ENCODE measurements around the gene FICD. TPM values are rescaled to one million over a fixed set of nuclear protein-coding genes. Genes with fewer than 3 reads are reported as not detected.
"Not testable (repeated sequence)": the region's sequence is repeated elsewhere in the genome, so short reads cannot be mapped to it uniquely, and the experiment has no call there.

Gene FICD
- total and polyA plus RNA-seq, 2 donors, result 2.1 to 3.7 TPM

- Histone ChIP-seq H3K36me3 (ENCODE audit: control insufficient read depth in 2 of 2, insufficient read depth in 2 of 2, low read length in 1 of 2) (no peaks in the 10 kb centered on the region), H3K4me1 (ENCODE audit: control insufficient read depth in 2 of 2, insufficient read depth in 2 of 2, low read length in 2 of 2) (no peaks in the 10 kb centered on the region), H3K9me3 (ENCODE audit: control insufficient read depth in 2 of 2, insufficient read depth in 1 of 2, low read length in 1 of 2) (no peaks in the 10 kb centered on the region), H3K4me3 (ENCODE audit: low read length in 2 of 2) (no peak overlapping the region), H3K27me3 (ENCODE audit: control insufficient read depth in 2 of 2, insufficient read depth in 1 of 2, low read length in 1 of 2) (no peaks in the 10 kb centered on the region), H3K27ac (ENCODE audit: low read depth in 1 of 2, low read length in 1 of 2) (no peak overlapping the region)
- 78% methylated on average over 6 of the region's 6 CpGs for WGBS
- DNase-seq (ENCODE audit: low read depth in 6 of 9, low spot score in 9 of 9), result no peak
These were observed 35.6 kb upstream of the FICD start for GRCh38 chr12:108479364-108480070.

GRCh38 chr12:108482717-108483212, 32.3 kb upstream of the FICD start:
- Histone ChIP-seq H3K36me3 (ENCODE audit: control insufficient read depth in 2 of 2, insufficient read depth in 2 of 2, low read length in 1 of 2) (no peaks in the 10 kb centered on the region), H3K4me1 (ENCODE audit: control insufficient read depth in 2 of 2, insufficient read depth in 2 of 2, low read length in 2 of 2) (no peaks in the 10 kb centered on the region), H3K27me3 (ENCODE audit: control insufficient read depth in 2 of 2, insufficient read depth in 1 of 2, low read length in 1 of 2) (no peaks in the 10 kb centered on the region), H3K4me3 (ENCODE audit: low read length in 2 of 2) (no peak overlapping the region), H3K9me3 (ENCODE audit: control insufficient read depth in 2 of 2, insufficient read depth in 1 of 2, low read length in 1 of 2) (no peaks in the 10 kb centered on the region), H3K27ac (ENCODE audit: low read depth in 1 of 2, low read length in 1 of 2) (no peak overlapping the region)
- no peak for DNase-seq (ENCODE audit: low read depth in 6 of 9, low spot score in 9 of 9)
- 65% methylated on average over 11 of the region's 11 CpGs for WGBS

GRCh38 chr12:108483213-108484059, 31.6 kb upstream of the FICD start:
- no peak for DNase-seq (ENCODE audit: low read depth in 6 of 9, low spot score in 9 of 9)

GRCh38 chr12:108484431-108484830, 30.6 kb upstream of the FICD start:
- H3K9me3 ChIP-seq (ENCODE audit: control insufficient read depth in 2 of 2, insufficient read depth in 1 of 2, low read length in 1 of 2), result no peaks in the 10 kb centered on the region
- no peak for DNase-seq (ENCODE audit: low read depth in 6 of 9, low spot score in 9 of 9)
- H3K27ac ChIP-seq (ENCODE audit: low read depth in 1 of 2, low read length in 1 of 2), result no peak overlapping the region
- H3K4me3 ChIP-seq (ENCODE audit: low read length in 2 of 2), result no peak overlapping the region
- H3K4me1 ChIP-seq (ENCODE audit: control insufficient read depth in 2 of 2, insufficient read depth in 2 of 2, low read length in 2 of 2), result no peaks in the 10 kb centered on the region
- no peaks in the 10 kb centered on the region for H3K36me3 ChIP-seq (ENCODE audit: control insufficient read depth in 2 of 2, insufficient read depth in 2 of 2, low read length in 1 of 2)
- no peaks in the 10 kb centered on the region for H3K27me3 ChIP-seq (ENCODE audit: control insufficient read depth in 2 of 2, insufficient read depth in 1 of 2, low read length in 1 of 2)
- 87% methylated on average over 2 of the region's 2 CpGs for WGBS

More at GRCh38 chr12:108483213-108484059, 31.6 kb upstream of the FICD start:
- no peak overlapping the region for H3K4me3 ChIP-seq (ENCODE audit: low read length in 2 of 2)
- no peak overlapping the region for H3K27ac ChIP-seq (ENCODE audit: low read depth in 1 of 2, low read length in 1 of 2)
- H3K36me3 ChIP-seq (ENCODE audit: control insufficient read depth in 2 of 2, insufficient read depth in 2 of 2, low read length in 1 of 2), result no peaks in the 10 kb centered on the region
- 74% methylated on average over 6 of the region's 6 CpGs for WGBS
- no peaks in the 10 kb centered on the region for H3K4me1 ChIP-seq (ENCODE audit: control insufficient read depth in 2 of 2, insufficient read depth in 2 of 2, low read length in 2 of 2)
- no peaks in the 10 kb centered on the region for H3K9me3 ChIP-seq (ENCODE audit: control insufficient read depth in 2 of 2, insufficient read depth in 1 of 2, low read length in 1 of 2)
- no peaks in the 10 kb centered on the region for H3K27me3 ChIP-seq (ENCODE audit: control insufficient read depth in 2 of 2, insufficient read depth in 1 of 2, low read length in 1 of 2)

GRCh38 chr12:108484845-108485244, 30.2 kb upstream of the FICD start:
- no peak overlapping the region for H3K4me3 ChIP-seq (ENCODE audit: low read length in 2 of 2)
- no peaks in the 10 kb centered on the region for H3K27me3 ChIP-seq (ENCODE audit: control insufficient read depth in 2 of 2, insufficient read depth in 1 of 2, low read length in 1 of 2)
- H3K4me1 ChIP-seq (ENCODE audit: control insufficient read depth in 2 of 2, insufficient read depth in 2 of 2, low read length in 2 of 2), result no peaks in the 10 kb centered on the region
- 86% methylated on average over 2 of the region's 2 CpGs for WGBS
- H3K36me3 ChIP-seq (ENCODE audit: control insufficient read depth in 2 of 2, insufficient read depth in 2 of 2, low read length in 1 of 2), result no peaks in the 10 kb centered on the region
- H3K9me3 ChIP-seq (ENCODE audit: control insufficient read depth in 2 of 2, insufficient read depth in 1 of 2, low read length in 1 of 2), result no peaks in the 10 kb centered on the region
- no peak overlapping the region for H3K27ac ChIP-seq (ENCODE audit: low read depth in 1 of 2, low read length in 1 of 2)
- DNase-seq (ENCODE audit: low read depth in 6 of 9, low spot score in 9 of 9), result no peak

GRCh38 chr12:108485371-108485770, 29.7 kb upstream of the FICD start:
- DNase-seq (ENCODE audit: low read depth in 6 of 9, low spot score in 9 of 9); H3K4me1 ChIP-seq (ENCODE audit: control insufficient read depth in 2 of 2, insufficient read depth in 2 of 2, low read length in 2 of 2): not testable (repeated sequence)
- 80% methylated on average over 7 of the region's 7 CpGs for WGBS

GRCh38 chr12:108487029-108487428, 28.0 kb upstream of the FICD start:
- H3K4me3 ChIP-seq (ENCODE audit: low read length in 2 of 2); H3K27ac ChIP-seq (ENCODE audit: low read depth in 1 of 2, low read length in 1 of 2); H3K4me1 ChIP-seq (ENCODE audit: control insufficient read depth in 2 of 2, insufficient read depth in 2 of 2, low read length in 2 of 2); H3K36me3 ChIP-seq (ENCODE audit: control insufficient read depth in 2 of 2, insufficient read depth in 2 of 2, low read length in 1 of 2); H3K9me3 ChIP-seq (ENCODE audit: control insufficient read depth in 2 of 2, insufficient read depth in 1 of 2, low read length in 1 of 2); DNase-seq (ENCODE audit: low read depth in 6 of 9, low spot score in 9 of 9); H3K27me3 ChIP-seq (ENCODE audit: control insufficient read depth in 2 of 2, insufficient read depth in 1 of 2, low read length in 1 of 2): not testable (repeated sequence)
- 90% methylated on average over 4 of the region's 4 CpGs for WGBS

More at GRCh38 chr12:108485371-108485770, 29.7 kb upstream of the FICD start:
- H3K9me3 ChIP-seq (ENCODE audit: control insufficient read depth in 2 of 2, insufficient read depth in 1 of 2, low read length in 1 of 2); H3K27ac ChIP-seq (ENCODE audit: low read depth in 1 of 2, low read length in 1 of 2); H3K4me3 ChIP-seq (ENCODE audit: low read length in 2 of 2); H3K27me3 ChIP-seq (ENCODE audit: control insufficient read depth in 2 of 2, insufficient read depth in 1 of 2, low read length in 1 of 2); H3K36me3 ChIP-seq (ENCODE audit: control insufficient read depth in 2 of 2, insufficient read depth in 2 of 2, low read length in 1 of 2): not testable (repeated sequence)

- Histone ChIP-seq H3K27me3 (ENCODE audit: control insufficient read depth in 2 of 2, insufficient read depth in 1 of 2, low read length in 1 of 2) (no peaks in the 10 kb centered on the region), H3K4me3 (ENCODE audit: low read length in 2 of 2) (no peak overlapping the region), H3K9me3 (ENCODE audit: control insufficient read depth in 2 of 2, insufficient read depth in 1 of 2, low read length in 1 of 2) (no peaks in the 10 kb centered on the region), H3K4me1 (ENCODE audit: control insufficient read depth in 2 of 2, insufficient read depth in 2 of 2, low read length in 2 of 2) (no peaks in the 10 kb centered on the region), H3K36me3 (ENCODE audit: control insufficient read depth in 2 of 2, insufficient read depth in 2 of 2, low read length in 1 of 2) (no peaks in the 10 kb centered on the region), H3K27ac (ENCODE audit: low read depth in 1 of 2, low read length in 1 of 2) (no peak overlapping the region)
- no peak for DNase-seq (ENCODE audit: low read depth in 6 of 9, low spot score in 9 of 9)
- 84% methylated on average over 2 of the region's 2 CpGs for WGBS
These were observed 23.8 kb upstream of the FICD start for GRCh38 chr12:108491256-108491655.

GRCh38 chr12:108495054-108495453, 20.0 kb upstream of the FICD start:
- Histone ChIP-seq H3K36me3 (ENCODE audit: control insufficient read depth in 2 of 2, insufficient read depth in 2 of 2, low read length in 1 of 2) (no peaks in the 10 kb centered on the region), H3K27me3 (ENCODE audit: control insufficient read depth in 2 of 2, insufficient read depth in 1 of 2, low read length in 1 of 2) (no peaks in the 10 kb centered on the region), H3K9me3 (ENCODE audit: control insufficient read depth in 2 of 2, insufficient read depth in 1 of 2, low read length in 1 of 2) (no peaks in the 10 kb centered on the region), H3K4me1 (ENCODE audit: control insufficient read depth in 2 of 2, insufficient read depth in 2 of 2, low read length in 2 of 2) (no peaks in the 10 kb centered on the region), H3K27ac (ENCODE audit: low read depth in 1 of 2, low read length in 1 of 2) (no peak overlapping the region), H3K4me3 (ENCODE audit: low read length in 2 of 2) (no peak overlapping the region)
- 36% methylated on average over 1 of the region's 1 CpG for WGBS
- no peak for DNase-seq (ENCODE audit: low read depth in 6 of 9, low spot score in 9 of 9)
